GM12878 (cell line): ENCODE results near the gene RBM10.

Experiments
- BMI1 ChIP-seq: fragments of 450-650 bp; IDR thresholded peaks from 2 replicates; pipeline ENCODE4 v1.6.1; 2016; ENCODE audit warnings: mild to moderate bottlenecking, moderate library complexity, borderline replicate concordance
- GABPA ChIP-seq: IDR thresholded peaks from 2 replicates; pipeline ENCODE4 v1.6.1; 2014; ENCODE audit warnings: antibody characterized with exemption, low read depth, mild to moderate bottlenecking, inconsistent platforms
- JUND ChIP-seq: IDR thresholded peaks from 2 replicates; pipeline ENCODE4 v1.6.1; 2012; ENCODE audit warnings: low read depth, mild to moderate bottlenecking, low read length, improper control_type of control experiment, moderate library complexity
- SP1 ChIP-seq: IDR thresholded peaks from one replicate; pipeline ENCODE4 v1.6.1; 2011; ENCODE audit warnings: low read depth, low read length
- TAF1 ChIP-seq: IDR thresholded peaks from 2 replicates; pipeline ENCODE4 v1.6.1; 2011; ENCODE audit warnings: mild to moderate bottlenecking, low read depth, low read length, borderline replicate concordance
- YY1 ChIP-seq: IDR thresholded peaks from 2 replicates; pipeline ENCODE4 v1.6.1; 2011; ENCODE audit warnings: low read depth, mild to moderate bottlenecking, low read length
- TF ChIP-seq, protein P1 (sequence below): fragments of 450-650 bp; IDR thresholded peaks from 2 replicates; pipeline ENCODE4 v1.6.1; 2017; ENCODE audit warnings: mild to moderate bottlenecking, moderate library complexity
- TF ChIP-seq, protein P2 (sequence below): IDR thresholded peaks from 2 replicates; pipeline ENCODE4 v1.6.1; 2012; ENCODE audit warnings: low read depth, low read length, improper control_type of control experiment
- TF ChIP-seq, protein P3 (sequence below), 3 experiments: IDR thresholded peaks in 2 of 3; conservative IDR thresholded peaks in 1 of 3; 2 replicates each; pipeline ENCODE4 v1.5.1; 2011; ENCODE audit warnings: low read depth in 3 of 3, low read length in 3 of 3, mild to moderate bottlenecking in 3 of 3, control low read depth in 2 of 3, moderate library complexity in 2 of 3, inconsistent platforms in 1 of 3, mixed read lengths in 1 of 3; ENCODE audit not compliant: control insufficient read depth in 2 of 3, insufficient read depth in 1 of 3; ENCODE audit errors: extremely low read depth in 1 of 3
- TF ChIP-seq, protein P4 (sequence below): IDR thresholded peaks from 2 replicates; pipeline ENCODE4 v1.6.1; 2011; ENCODE audit warnings: borderline replicate concordance, low read depth, mild to moderate bottlenecking, moderate library complexity, mixed read lengths, low read length; ENCODE audit not compliant: insufficient read depth; ENCODE audit errors: extremely low read length

DNA sequence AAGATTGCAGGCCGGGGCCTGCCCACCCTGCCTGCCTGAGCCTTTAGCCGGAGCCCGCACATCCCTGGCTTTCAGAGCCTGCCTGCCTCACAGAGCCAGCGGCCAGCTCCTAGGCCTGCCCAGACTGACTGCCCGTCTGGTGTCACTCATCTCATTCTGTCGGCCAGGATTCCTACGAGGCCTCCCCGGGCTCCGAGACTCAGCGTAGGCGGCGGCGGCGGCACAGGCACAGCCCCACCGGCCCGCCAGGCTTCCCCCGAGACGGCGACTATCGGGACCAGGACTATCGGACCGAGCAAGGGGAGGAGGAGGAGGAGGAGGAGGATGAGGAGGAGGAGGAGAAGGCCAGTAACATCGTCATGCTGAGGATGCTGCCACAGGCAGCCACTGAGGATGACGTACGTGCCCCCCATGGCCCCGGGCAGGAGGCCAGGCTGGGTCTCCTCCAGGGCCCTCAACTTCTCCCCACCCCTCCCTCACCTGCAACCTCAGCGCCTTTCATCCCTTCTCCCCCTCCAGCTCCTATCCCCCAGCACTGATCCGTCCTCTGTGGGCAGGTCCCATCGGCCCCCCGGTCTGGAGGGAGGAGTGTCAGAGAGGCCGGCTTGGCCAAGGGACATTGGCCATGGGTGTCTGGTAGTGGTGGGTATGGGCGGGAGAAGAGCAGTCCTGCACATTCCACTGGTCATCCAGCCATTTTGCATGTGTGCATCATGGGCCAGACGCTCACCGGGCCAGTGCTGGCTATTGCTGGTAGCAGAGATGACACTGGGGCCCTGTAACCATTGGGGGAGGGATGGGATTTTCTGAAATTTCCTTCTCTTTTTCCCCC, 26.1 kb downstream of the RBM10 start:
- TF ChIP-seq YY1 (no peak), TAF1 (no peak), SP1 (no peak), BMI1 (no peak), GABPA (no peak), JUND (no peak)
- TF ChIP-seq, protein P1, sequence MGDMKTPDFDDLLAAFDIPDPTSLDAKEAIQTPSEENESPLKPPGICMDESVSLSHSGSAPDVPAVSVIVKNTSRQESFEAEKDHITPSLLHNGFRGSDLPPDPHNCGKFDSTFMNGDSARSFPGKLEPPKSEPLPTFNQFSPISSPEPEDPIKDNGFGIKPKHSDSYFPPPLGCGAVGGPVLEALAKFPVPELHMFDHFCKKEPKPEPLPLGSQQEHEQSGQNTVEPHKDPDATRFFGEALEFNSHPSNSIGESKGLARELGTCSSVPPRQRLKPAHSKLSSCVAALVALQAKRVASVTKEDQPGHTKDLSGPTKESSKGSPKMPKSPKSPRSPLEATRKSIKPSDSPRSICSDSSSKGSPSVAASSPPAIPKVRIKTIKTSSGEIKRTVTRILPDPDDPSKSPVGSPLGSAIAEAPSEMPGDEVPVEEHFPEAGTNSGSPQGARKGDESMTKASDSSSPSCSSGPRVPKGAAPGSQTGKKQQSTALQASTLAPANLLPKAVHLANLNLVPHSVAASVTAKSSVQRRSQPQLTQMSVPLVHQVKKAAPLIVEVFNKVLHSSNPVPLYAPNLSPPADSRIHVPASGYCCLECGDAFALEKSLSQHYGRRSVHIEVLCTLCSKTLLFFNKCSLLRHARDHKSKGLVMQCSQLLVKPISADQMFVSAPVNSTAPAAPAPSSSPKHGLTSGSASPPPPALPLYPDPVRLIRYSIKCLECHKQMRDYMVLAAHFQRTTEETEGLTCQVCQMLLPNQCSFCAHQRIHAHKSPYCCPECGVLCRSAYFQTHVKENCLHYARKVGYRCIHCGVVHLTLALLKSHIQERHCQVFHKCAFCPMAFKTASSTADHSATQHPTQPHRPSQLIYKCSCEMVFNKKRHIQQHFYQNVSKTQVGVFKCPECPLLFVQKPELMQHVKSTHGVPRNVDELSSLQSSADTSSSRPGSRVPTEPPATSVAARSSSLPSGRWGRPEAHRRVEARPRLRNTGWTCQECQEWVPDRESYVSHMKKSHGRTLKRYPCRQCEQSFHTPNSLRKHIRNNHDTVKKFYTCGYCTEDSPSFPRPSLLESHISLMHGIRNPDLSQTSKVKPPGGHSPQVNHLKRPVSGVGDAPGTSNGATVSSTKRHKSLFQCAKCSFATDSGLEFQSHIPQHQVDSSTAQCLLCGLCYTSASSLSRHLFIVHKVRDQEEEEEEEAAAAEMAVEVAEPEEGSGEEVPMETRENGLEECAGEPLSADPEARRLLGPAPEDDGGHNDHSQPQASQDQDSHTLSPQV: no peak
- TF ChIP-seq, protein P2, sequence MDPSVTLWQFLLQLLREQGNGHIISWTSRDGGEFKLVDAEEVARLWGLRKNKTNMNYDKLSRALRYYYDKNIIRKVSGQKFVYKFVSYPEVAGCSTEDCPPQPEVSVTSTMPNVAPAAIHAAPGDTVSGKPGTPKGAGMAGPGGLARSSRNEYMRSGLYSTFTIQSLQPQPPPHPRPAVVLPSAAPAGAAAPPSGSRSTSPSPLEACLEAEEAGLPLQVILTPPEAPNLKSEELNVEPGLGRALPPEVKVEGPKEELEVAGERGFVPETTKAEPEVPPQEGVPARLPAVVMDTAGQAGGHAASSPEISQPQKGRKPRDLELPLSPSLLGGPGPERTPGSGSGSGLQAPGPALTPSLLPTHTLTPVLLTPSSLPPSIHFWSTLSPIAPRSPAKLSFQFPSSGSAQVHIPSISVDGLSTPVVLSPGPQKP: no peak
- TF ChIP-seq, protein P3, sequence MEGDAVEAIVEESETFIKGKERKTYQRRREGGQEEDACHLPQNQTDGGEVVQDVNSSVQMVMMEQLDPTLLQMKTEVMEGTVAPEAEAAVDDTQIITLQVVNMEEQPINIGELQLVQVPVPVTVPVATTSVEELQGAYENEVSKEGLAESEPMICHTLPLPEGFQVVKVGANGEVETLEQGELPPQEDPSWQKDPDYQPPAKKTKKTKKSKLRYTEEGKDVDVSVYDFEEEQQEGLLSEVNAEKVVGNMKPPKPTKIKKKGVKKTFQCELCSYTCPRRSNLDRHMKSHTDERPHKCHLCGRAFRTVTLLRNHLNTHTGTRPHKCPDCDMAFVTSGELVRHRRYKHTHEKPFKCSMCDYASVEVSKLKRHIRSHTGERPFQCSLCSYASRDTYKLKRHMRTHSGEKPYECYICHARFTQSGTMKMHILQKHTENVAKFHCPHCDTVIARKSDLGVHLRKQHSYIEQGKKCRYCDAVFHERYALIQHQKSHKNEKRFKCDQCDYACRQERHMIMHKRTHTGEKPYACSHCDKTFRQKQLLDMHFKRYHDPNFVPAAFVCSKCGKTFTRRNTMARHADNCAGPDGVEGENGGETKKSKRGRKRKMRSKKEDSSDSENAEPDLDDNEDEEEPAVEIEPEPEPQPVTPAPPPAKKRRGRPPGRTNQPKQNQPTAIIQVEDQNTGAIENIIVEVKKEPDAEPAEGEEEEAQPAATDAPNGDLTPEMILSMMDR (IDR thresholded peaks at IDR 0.05 in 2 of 3, conservative IDR thresholded peaks at IDR 0.05 in 1 of 3; ENCODE audit: control insufficient read depth in 2 of 3, extremely low read depth in 1 of 3, insufficient read depth in 1 of 3, low read depth in 3 of 3, low read length in 3 of 3): no peak
- TF ChIP-seq, protein P4, sequence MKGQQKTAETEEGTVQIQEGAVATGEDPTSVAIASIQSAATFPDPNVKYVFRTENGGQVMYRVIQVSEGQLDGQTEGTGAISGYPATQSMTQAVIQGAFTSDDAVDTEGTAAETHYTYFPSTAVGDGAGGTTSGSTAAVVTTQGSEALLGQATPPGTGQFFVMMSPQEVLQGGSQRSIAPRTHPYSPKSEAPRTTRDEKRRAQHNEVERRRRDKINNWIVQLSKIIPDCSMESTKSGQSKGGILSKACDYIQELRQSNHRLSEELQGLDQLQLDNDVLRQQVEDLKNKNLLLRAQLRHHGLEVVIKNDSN: no peak
